Astrocyte (in vitro differentiated cells and primary cell): ENCODE results near the gene AFF2.

Source experiments
- CTCF ChIP-seq: IDR thresholded peaks from 2 replicates; pipeline ENCODE4 v1.5.1; 2011; ENCODE audit warnings: low read depth, mild to moderate bottlenecking, inconsistent platforms, low read length, moderate library complexity; ENCODE audit not compliant: insufficient read depth
- EZH2 ChIP-seq: IDR thresholded peaks from 2 replicates; pipeline ENCODE4 v1.6.1; 2012; ENCODE audit warnings: mild to moderate bottlenecking, low read length, inconsistent platforms; ENCODE audit not compliant: insufficient read depth

- TF ChIP-seq CTCF = no peak
- TF ChIP-seq EZH2 = no peak
Observed at GRCh38 chrX:148647651-148648050, 147.2 kb downstream of the AFF2 start.
